T-cell (primary cell): ENCODE measurements around the gene CEACAM19. TPM values are rescaled to one million over a fixed set of nuclear protein-coding genes. Genes with fewer than 3 reads are reported as not detected.
A peak's percentile ranks its signal among the peaks of the same experiment; 100 is the strongest.
"Not testable (repeated sequence)": the region's sequence is repeated elsewhere in the genome, so short reads cannot be mapped to it uniquely, and the experiment has no call there.

Source experiments
- ATAC-seq, 4 experiments: fragments of 200-7000 bp in 3 of 4; fragments of 150-1000 bp in 1 of 4; cut with Tn5 transposase; replicated peaks in 1 of 4; 1 replicate in 3 of 4; 2 replicates in 1 of 4; pipeline ENCODE4 v1.10.0; 2021; ENCODE audit warnings: moderate library complexity in 3 of 4, mild to moderate bottlenecking in 2 of 4, moderate number of reproducible peaks in 1 of 4
- CTCF ChIA-PET, 2 donors: fragments of 300-600 bp; sonication (Branson Sonifier 250); formaldehyde crosslinking; loops; one replicate each; lab custom pipeline; 2022; ENCODE audit warnings: antibody characterized with exemption in 2 of 2; lab: Charles Lee
- POLR2A ChIA-PET, 2 donors: fragments of 300-600 bp; sonication (Branson Sonifier 250); formaldehyde crosslinking; loops; one replicate each; lab custom pipeline; 2022; ENCODE audit warnings: antibody characterized with exemption in 2 of 2; lab: Charles Lee
- DNase-seq, 35 experiments: peaks; one replicate each; pipeline versions ENCODE4 v3.0.0 to v3.0.0-alpha.2; 2013 to 2023
- H3K27ac ChIP-seq: one replicate; pipeline ENCODE4 v1.5.1; 2013; ENCODE audit warnings: low read length
- H3K27me3 ChIP-seq, 2 experiments: replicated peaks in 1 of 2; 1 replicate in 1 of 2; 2 replicates in 1 of 2; pipeline versions ENCODE4 v1.6.1 to v1.7.0; 2013; ENCODE audit warnings: low read length in 1 of 2, mixed read lengths in 1 of 2; ENCODE audit not compliant: control insufficient read depth in 2 of 2, insufficient read depth in 2 of 2; ENCODE audit errors: extremely low read depth in 1 of 2
- H3K36me3 ChIP-seq, 2 donors: 1 replicate in 1 of 2; 2 replicates in 1 of 2; pipeline versions ENCODE4 v1.6.1 to v1.7.0; 2013; ENCODE audit warnings: low read length in 1 of 2; ENCODE audit not compliant: control insufficient read depth in 2 of 2, insufficient read depth in 1 of 2; ENCODE audit errors: extremely low read depth in 1 of 2
- H3K4me1 ChIP-seq, 2 experiments: 1 replicate in 1 of 2; 2 replicates in 1 of 2; pipeline versions ENCODE4 v1.6.1 to v1.7.0; 2013; ENCODE audit warnings: low read length in 2 of 2, mixed read lengths in 1 of 2; ENCODE audit not compliant: insufficient read depth in 2 of 2, control insufficient read depth in 1 of 2; ENCODE audit errors: extremely low read depth in 1 of 2
- H3K4me3 ChIP-seq, 2 donors: 1 replicate in 1 of 2; 2 replicates in 1 of 2; pipeline versions ENCODE4 v1.5.1 to v1.7.0; 2013; ENCODE audit warnings: mild to moderate bottlenecking in 2 of 2, low read length in 1 of 2, moderate library complexity in 1 of 2; ENCODE audit not compliant: control insufficient read depth in 1 of 2; ENCODE audit errors: extremely low read depth in 1 of 2
- H3K9me3 ChIP-seq: 2 replicates; pipeline ENCODE4 v1.7.0; 2013
- H3K27ac Mint-ChIP-seq, 2 donors: one replicate each; pipeline ENCODE4 v1.8.0; 2020 to 2021; ENCODE audit warnings: mild to moderate bottlenecking in 2 of 2, mixed read lengths in 2 of 2
- H3K27me3 Mint-ChIP-seq, 2 donors: one replicate each; pipeline ENCODE4 v1.8.0; 2021 to 2022; ENCODE audit warnings: mixed read lengths in 2 of 2
- H3K36me3 Mint-ChIP-seq: one replicate; pipeline ENCODE4 v1.8.0; 2021; ENCODE audit warnings: mixed read lengths
- H3K4me1 Mint-ChIP-seq, 3 donors: one replicate each; pipeline ENCODE4 v1.8.0; 2020 to 2022; ENCODE audit warnings: mixed read lengths in 3 of 3, mild to moderate bottlenecking in 1 of 3
- H3K4me3 Mint-ChIP-seq, 3 donors: one replicate each; pipeline ENCODE4 v1.8.0; 2020 to 2022; ENCODE audit warnings: mild to moderate bottlenecking in 3 of 3, mixed read lengths in 3 of 3, moderate library complexity in 3 of 3
- H3K9me3 Mint-ChIP-seq, 3 donors: one replicate each; pipeline ENCODE4 v1.8.0; 2020 to 2022; ENCODE audit warnings: mixed read lengths in 3 of 3
- WGBS: methylation state at CpG from one replicate; pipeline ENCODE4 v1.1.5; 2013; ENCODE audit warnings: missing lambda C conversion rate; ENCODE audit not compliant: insufficient coverage; 5-methylcytosine and 5-hydroxymethylcytosine counted together
- total RNA-seq, 35 experiments: library from RNA in 6 of 35; stranded (reverse) in 6 of 35; fragments of 120-200 nt in 1 of 35; gene quantifications; one replicate each; pipeline versions ENCODE4 v1.2.1 to v1.2.4 and lab custom pipeline; 2013 to 2026

The CEACAM19 gene
- total RNA-seq, 5 donors from 2014 or later (not counting 1 experiment from before 2014, with no cell fraction given) = 0.57 to 2.7 (median 1.0) TPM

- H3K4me1 Mint-ChIP-seq = peaks cover 24 to 25% (median 24%) of the 10 kb centered on the region in 3 donors
- WGBS = 100% methylated on average over 8 of the region's 9 CpGs
- CTCF ChIA-PET = interaction anchor here in 1 of 2 donors (3.0 kb wide), 1 partner anchor 50 kb away, joined by 17 read pairs; no protein-coding TSS in a partner anchor
- H3K9me3 ChIP-seq, ATAC-seq, H3K27me3 Mint-ChIP-seq, DNase-seq, H3K27ac Mint-ChIP-seq, H3K9me3 Mint-ChIP-seq, POLR2A ChIA-PET, H3K36me3 ChIP-seq, H3K4me3 ChIP-seq, H3K27ac ChIP-seq, H3K36me3 Mint-ChIP-seq, H3K4me3 Mint-ChIP-seq: not testable (repeated sequence)
- Histone ChIP-seq H3K27me3 (peaks cover 0 to 33% of the 10 kb centered on the region in 2 experiments), H3K4me1 (peaks cover 0 to 31% of the 10 kb centered on the region in 2 experiments)
Observed at GRCh38 chr19:44720396-44720795, 49.1 kb downstream of the CEACAM19 start.

- CTCF ChIA-PET = interaction anchor here (0.6 to 6.3 kb wide), 2 partner anchors 37 to 52 kb away, joined by 3 to 199 read pairs; no protein-coding TSS in a partner anchor
- no peaks in the 10 kb centered on the region for H3K9me3 Mint-ChIP-seq
- no peak overlapping the region for H3K4me3 Mint-ChIP-seq
- Histone ChIP-seq H3K9me3 (no peaks in the 10 kb centered on the region), H3K36me3 (no peaks in the 10 kb centered on the region), H3K27ac (no peak overlapping the region), H3K27me3 (peaks cover 0 to 36% of the 10 kb centered on the region in 2 experiments), H3K4me1 (peaks cover 0 to 35% of the 10 kb centered on the region in 2 experiments), H3K4me3 (no peak overlapping the region)
- WGBS = 63% methylated on average over 5 of the region's 6 CpGs
- POLR2A ChIA-PET = no interaction called here
- no peaks in the 10 kb centered on the region for H3K27me3 Mint-ChIP-seq
- no peaks in the 10 kb centered on the region for H3K36me3 Mint-ChIP-seq
- H3K27ac Mint-ChIP-seq = no peak overlapping the region
- DNase-seq (no peak), ATAC-seq (no peak)
- H3K4me1 Mint-ChIP-seq = peaks cover 24 to 26% (median 24%) of the 10 kb centered on the region in 3 donors
Observed at GRCh38 chr19:44720945-44721344, 49.7 kb downstream of the CEACAM19 start.

GRCh38 chr19:44721369-44721768 lies 50.1 kb downstream of the CEACAM19 start:
- H3K27me3 ChIP-seq = peaks cover 0 to 36% of the 10 kb centered on the region in 2 experiments
- CTCF ChIA-PET = interaction anchor here (0.6 to 6.3 kb wide), 2 partner anchors 38 to 52 kb away, joined by 3 to 199 read pairs; no protein-coding TSS in a partner anchor
- 100% methylated on average over 1 of the region's 5 CpGs for WGBS
- POLR2A ChIA-PET, H3K4me3 ChIP-seq, H3K27ac ChIP-seq, H3K9me3 Mint-ChIP-seq, H3K27ac Mint-ChIP-seq, H3K27me3 Mint-ChIP-seq, DNase-seq, H3K9me3 ChIP-seq, H3K4me3 Mint-ChIP-seq, H3K36me3 ChIP-seq, H3K36me3 Mint-ChIP-seq, ATAC-seq: not testable (repeated sequence)
- peaks cover 0 to 35% of the 10 kb centered on the region in 2 experiments for H3K4me1 ChIP-seq
- H3K4me1 Mint-ChIP-seq = peaks cover 24 to 30% (median 24%) of the 10 kb centered on the region in 3 donors

DNA sequence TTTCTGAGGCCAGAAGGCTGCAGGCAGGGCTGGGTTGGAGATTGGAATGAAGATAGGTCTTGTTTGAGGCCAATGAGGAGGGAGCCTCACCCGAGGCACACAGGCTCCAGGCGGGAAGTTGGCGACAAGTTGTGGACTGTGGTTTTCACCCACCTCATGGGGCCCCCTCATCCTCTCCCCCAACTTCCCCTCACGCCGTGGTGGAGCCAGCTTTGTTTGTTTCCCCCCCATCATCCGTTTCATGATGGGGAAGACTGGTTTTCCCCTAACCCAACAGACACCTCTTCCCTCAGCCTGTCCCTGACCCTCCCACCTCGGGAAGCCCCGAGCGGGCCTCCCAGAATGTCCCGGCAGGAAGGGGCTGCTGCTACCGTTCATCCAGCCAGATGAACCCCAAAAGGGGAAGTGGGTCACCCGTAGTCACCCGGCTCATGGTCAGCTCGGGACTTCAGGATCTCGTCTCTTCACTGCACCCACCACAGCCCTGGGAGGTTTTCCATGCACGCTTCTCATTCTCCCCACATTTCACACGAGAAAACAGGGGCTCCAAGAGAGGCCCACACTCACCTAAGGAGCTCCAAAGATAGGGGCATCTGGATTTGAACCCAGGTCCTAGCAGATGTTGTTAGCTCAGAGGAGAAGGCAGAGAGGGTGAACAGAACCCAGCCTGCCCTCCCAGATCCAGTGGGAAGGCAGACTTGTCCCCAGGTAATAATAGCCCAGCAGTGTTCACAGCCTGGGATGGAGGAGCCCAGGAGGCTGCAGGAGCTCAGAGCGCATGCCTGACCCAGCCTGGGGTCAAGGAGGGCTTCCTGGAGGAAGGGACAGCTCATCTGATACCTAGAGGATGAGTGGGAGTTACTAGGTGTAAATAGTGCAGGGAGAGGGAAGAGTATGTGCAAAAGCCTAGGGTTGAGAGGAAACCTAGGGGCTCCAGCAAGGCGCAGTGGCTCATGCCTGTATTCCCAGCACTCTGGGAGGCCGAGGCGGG lies 51.1 kb downstream of the CEACAM19 start:
- Mint-ChIP-seq H3K4me3 (no peak overlapping the region), H3K27ac (no peak overlapping the region), H3K9me3 (no peaks in the 10 kb centered on the region), H3K27me3 (no peaks in the 10 kb centered on the region), H3K4me1 (peaks cover 24 to 30% (median 24%) of the 10 kb centered on the region in 3 donors), H3K36me3 (no peaks in the 10 kb centered on the region)
- H3K4me3 ChIP-seq = no peak overlapping the region
- H3K27me3 ChIP-seq = peaks cover 0 to 36% of the 10 kb centered on the region in 2 experiments
- H3K4me1 ChIP-seq = peaks cover 0 to 36% of the 10 kb centered on the region in 2 experiments
- no peaks in the 10 kb centered on the region for H3K9me3 ChIP-seq
- peak in 2 of 35 experiments; percentile 29 to 32 for DNase-seq
- ChIA-PET POLR2A (no interaction called here), CTCF (interaction anchor here (0.6 to 6.3 kb wide), 5 partner anchors 8 to 168 kb away, joined by 3 to 199 read pairs (median 15); no protein-coding TSS in a partner anchor)
- peak in 1 of 4 experiments; percentile 44 for ATAC-seq
- no peak overlapping the region for H3K27ac ChIP-seq
- WGBS = 26% methylated on average over 14 of the region's 21 CpGs
- H3K36me3 ChIP-seq = no peaks in the 10 kb centered on the region

DNA sequence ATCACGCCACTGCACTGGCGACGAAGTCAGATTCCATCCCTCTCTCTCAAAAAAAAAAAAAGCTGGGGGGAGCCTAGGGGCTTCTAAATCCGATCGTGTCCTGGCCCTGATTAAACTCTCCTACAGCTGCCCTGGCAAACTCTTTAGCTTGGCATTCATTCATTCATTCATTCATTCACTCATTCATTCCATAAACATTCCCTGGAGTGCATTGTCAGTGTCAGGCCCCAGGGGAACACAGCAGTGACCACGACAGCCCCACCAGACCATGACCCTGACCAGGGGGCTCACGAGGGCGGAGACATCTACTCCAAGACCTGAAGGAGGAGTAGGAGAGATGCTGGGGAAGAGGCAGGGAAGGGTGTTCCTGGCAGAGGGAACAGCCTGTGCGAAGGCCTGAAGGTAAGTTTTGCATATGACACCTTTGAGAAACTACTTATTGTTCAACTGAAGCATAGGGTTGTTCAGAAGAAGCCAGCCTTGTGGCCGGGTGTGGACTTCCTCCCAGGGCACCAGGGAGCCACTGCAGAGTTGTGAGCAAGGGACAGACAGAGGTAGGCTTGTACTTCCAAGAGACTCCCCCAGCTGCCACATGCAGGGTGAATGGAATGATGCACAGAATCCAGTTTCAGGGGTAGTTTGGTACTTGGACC lies 52.1 kb downstream of the CEACAM19 start:
- 61% methylated on average over 6 of the region's 10 CpGs for WGBS

More for the DNA sequence above, 52.1 kb downstream of the CEACAM19 start:
- Histone ChIP-seq H3K4me3 (no peak overlapping the region), H3K27ac (no peak overlapping the region), H3K4me1 (peaks cover 2 to 45% of the 10 kb centered on the region in 2 experiments), H3K36me3 (no peaks in the 10 kb centered on the region), H3K27me3 (peaks cover 0 to 36% of the 10 kb centered on the region in 2 experiments), H3K9me3 (no peaks in the 10 kb centered on the region)
- DNase-seq = peak in 1 of 35 experiments; percentile 20
- Mint-ChIP-seq H3K4me3 (no peak overlapping the region), H3K27ac (no peak overlapping the region), H3K4me1 (peaks cover 31 to 38% (median 32%) of the 10 kb centered on the region in 3 donors), H3K36me3 (no peaks in the 10 kb centered on the region), H3K27me3 (no peaks in the 10 kb centered on the region), H3K9me3 (no peaks in the 10 kb centered on the region)
- ATAC-seq = peak; percentile 46 to 59 (median 53)
- CTCF ChIA-PET = interaction anchor here (0.6 to 6.3 kb wide), 16 partner anchors 9 to 336 kb away, joined by 3 to 199 read pairs (median 3); partner anchors contain the start of gene NECTIN2 (in 1 of the 2)
- POLR2A ChIA-PET = interaction anchor here (0.6 to 0.8 kb wide), 3 partner anchors 45 to 880 kb away, joined by 3 to 4 read pairs (median 3); no protein-coding TSS in a partner anchor
